C4-2B (cell line): ENCODE measurements around the gene COL15A1.

Source experiments
- CTCF ChIP-seq: fragments of 450-650 bp; conservative IDR thresholded peaks from 2 replicates; pipeline ENCODE4 v1.5.1; 2017; ENCODE audit warnings: mild to moderate bottlenecking
- ZFX ChIP-seq: fragments of 450-650 bp; IDR thresholded peaks from 2 replicates; pipeline ENCODE4 v1.6.1; 2017

- TF ChIP-seq CTCF (no peak), ZFX (no peak)
Measured at GRCh38 chr9:99002706-99003105, 59.0 kb downstream of the COL15A1 start.
